Posterior vena cava (tissue), 2 donors: Measurements from ENCODE around the gene SLC16A10. TPM values are rescaled to one million over a fixed set of nuclear protein-coding genes. Genes with fewer than 3 reads are reported as not detected.
A peak's percentile ranks its signal among the peaks of the same experiment; 100 is the strongest.
"Not testable (repeated sequence)": the region's sequence is repeated elsewhere in the genome, so short reads cannot be mapped to it uniquely, and the experiment has no call there.

ENCODE experiments used
- DNase-seq: peaks from one replicate; pipeline ENCODE4 v3.0.0-alpha.2; 2020; ENCODE audit warnings: low spot score
- intact Hi-C, 2 donors: fragments of 100-400 bp; cut with DNase I; formaldehyde crosslinking; loops; one replicate each; pipeline versions ENCODE4 v1.14.1 to v1.14.2; 2022 to 2023
- total RNA-seq, 2 donors: library from RNA; stranded (reverse); fragmentation: NEBNext Ultra II Directional; extraction: Animal tissue kit (Norgen Biotek cat#: 25700); gene quantifications; one replicate each; pipeline ENCODE4 v1.2.1, GENCODE V29; 2021
- donor health status: DM: yes; HTN: yes; CAD: no.
- donor health status: DM: yes; HTN: yes; CAD: no.

Gene SLC16A10
- total RNA-seq, 2 donors from 2014 or later = 5.8 to 7.6 TPM

- DNase-seq = no peak
- intact Hi-C loops = no loop called here
Measured at GRCh38 chr6:111076024-111076695, 11.1 kb upstream of the SLC16A10 start.

- intact Hi-C loops = no loop called here
- DNase-seq = no peak
Measured at GRCh38 chr6:111080698-111081097, 6.6 kb upstream of the SLC16A10 start.

GRCh38 chr6:111086685-111087084, 618 bp upstream of the SLC16A10 start:
- DNase-seq = no peak
- intact Hi-C loops = loop anchor here in 1 of 2 donors (5.0 kb wide), 1 partner anchor 659 kb away; no protein-coding TSS in a partner anchor

GRCh38 chr6:111087871-111088667, 766 bp downstream of the SLC16A10 start:
- intact Hi-C loops = loop anchor here in 1 of 2 donors (5.0 kb wide), 1 partner anchor 661 kb away; no protein-coding TSS in a partner anchor
- DNase-seq = peak; percentile 83

- intact Hi-C loops = loop anchor here in 1 of 2 donors (5.0 kb wide), 1 partner anchor 661 kb away; no protein-coding TSS in a partner anchor
- DNase-seq = no peak
Measured at GRCh38 chr6:111088668-111089003, 1.3 kb downstream of the SLC16A10 start.

GRCh38 chr6:111090766-111091165, 3.5 kb downstream of the SLC16A10 start:
- no peak for DNase-seq
- intact Hi-C loops = no loop called here

GRCh38 chr6:111091987-111092386, 4.7 kb downstream of the SLC16A10 start:
- DNase-seq = no peak
- intact Hi-C loops = no loop called here

GRCh38 chr6:111095488-111095887, 8.2 kb downstream of the SLC16A10 start:
- DNase-seq, intact Hi-C loops: not testable (repeated sequence)

- no peak for DNase-seq
- intact Hi-C loops = no loop called here
Measured at GRCh38 chr6:111096246-111096645, 8.9 kb downstream of the SLC16A10 start.

GRCh38 chr6:111098597-111098996, 11.3 kb downstream of the SLC16A10 start:
- DNase-seq = no peak
- intact Hi-C loops = no loop called here

GRCh38 chr6:111101987-111102386, 14.7 kb downstream of the SLC16A10 start:
- DNase-seq = no peak
- intact Hi-C loops = no loop called here

- DNase-seq = no peak
Measured at GRCh38 chr6:111105578-111105977, 18.3 kb downstream of the SLC16A10 start.

GRCh38 chr6:111107589-111107988, 20.3 kb downstream of the SLC16A10 start:
- DNase-seq = no peak
- intact Hi-C loops = no loop called here

More at GRCh38 chr6:111105578-111105977, 18.3 kb downstream of the SLC16A10 start:
- intact Hi-C loops = no loop called here

- intact Hi-C loops = no loop called here
- DNase-seq = no peak
Measured at GRCh38 chr6:111110036-111110435, 22.7 kb downstream of the SLC16A10 start.

- intact Hi-C loops = no loop called here
- DNase-seq = peak; percentile 83
Measured at GRCh38 chr6:111113336-111114086, 26.2 kb downstream of the SLC16A10 start.

GRCh38 chr6:111114087-111114443, 26.8 kb downstream of the SLC16A10 start:
- intact Hi-C loops = no loop called here
- no peak for DNase-seq

- DNase-seq = no peak
- intact Hi-C loops = no loop called here
Measured at GRCh38 chr6:111114482-111114881, 27.2 kb downstream of the SLC16A10 start.

GRCh38 chr6:111118826-111119225, 31.5 kb downstream of the SLC16A10 start:
- intact Hi-C loops = no loop called here
- DNase-seq = no peak

- no peak for DNase-seq
- intact Hi-C loops = no loop called here
Measured at GRCh38 chr6:111119571-111120329, 32.4 kb downstream of the SLC16A10 start.
